Neutrophil (primary cell): Measurements from ENCODE around the gene OR7G3.

ENCODE experiments used
- H3K27ac ChIP-seq: fragments of 200-600 bp; sonication (generic); 2 replicates; pipeline ENCODE4 v1.5.1; 2016; ENCODE audit warnings: mild to moderate bottlenecking, moderate library complexity
- H3K27me3 ChIP-seq: fragments of 200-600 bp; sonication (generic); 2 replicates; pipeline ENCODE4 v1.6.0; 2016; ENCODE audit warnings: mild to moderate bottlenecking
- H3K36me3 ChIP-seq: fragments of 200-600 bp; sonication (generic); 2 replicates; pipeline ENCODE4 v1.5.1; 2017
- H3K4me1 ChIP-seq, 2 experiments: fragments of 200-600 bp in 1 of 2; sonication (generic) in 1 of 2; 1 replicate in 1 of 2; 2 replicates in 1 of 2; pipeline versions ENCODE4 v1.5.1 to v1.6.1; 2013 to 2016; ENCODE audit warnings: low read depth in 1 of 2, low read length in 1 of 2, mild to moderate bottlenecking in 1 of 2, moderate library complexity in 1 of 2; ENCODE audit not compliant: control insufficient read depth in 1 of 2, insufficient read depth in 1 of 2
- H3K4me3 ChIP-seq, 2 experiments: fragments of 200-600 bp in 1 of 2; sonication (generic) in 1 of 2; 1 replicate in 1 of 2; 2 replicates in 1 of 2; pipeline ENCODE4 v1.5.1; 2013 to 2016; ENCODE audit warnings: low read depth in 1 of 2, low read length in 1 of 2, mild to moderate bottlenecking in 1 of 2, moderate library complexity in 1 of 2
- H3K9me3 ChIP-seq: fragments of 200-600 bp; sonication (generic); 2 replicates; pipeline ENCODE4 v1.5.1; 2016
- TF ChIP-seq, protein P1 (sequence below): fragments of 200-600 bp; sonication (generic); IDR thresholded peaks from 2 replicates; pipeline ENCODE4 v1.5.1; 2016; ENCODE audit warnings: antibody characterized with exemption

The OR7G3 gene

DNA sequence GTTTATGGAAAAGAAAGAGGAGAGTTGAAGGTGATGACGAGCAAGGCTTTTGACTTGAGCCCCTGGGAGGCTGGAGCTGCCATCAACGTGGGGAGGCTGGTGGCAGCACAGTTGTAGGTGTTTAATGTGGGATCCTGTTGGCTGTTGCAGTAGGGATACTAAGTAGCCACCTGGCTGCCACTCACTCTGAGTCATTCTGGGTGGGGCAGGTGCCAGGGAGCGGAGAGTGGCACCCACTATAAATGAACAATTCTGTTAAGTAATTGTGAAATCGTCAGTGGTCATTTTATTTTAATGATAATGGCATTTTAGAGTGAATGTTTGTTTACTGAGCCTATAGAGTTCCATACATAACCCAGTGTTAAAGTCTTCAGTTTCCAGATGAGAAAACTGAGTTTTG lies 23.2 kb upstream of the OR7G3 start:
- peaks cover 13% of the 10 kb centered on the region for H3K36me3 ChIP-seq
- H3K27ac ChIP-seq: no peak overlapping the region
- H3K4me3 ChIP-seq: no peak overlapping the region
- H3K27me3 ChIP-seq: no peaks in the 10 kb centered on the region
- peaks cover 13% of the 10 kb centered on the region for H3K9me3 ChIP-seq
- no peaks in the 10 kb centered on the region for H3K4me1 ChIP-seq
- TF ChIP-seq, protein P1, sequence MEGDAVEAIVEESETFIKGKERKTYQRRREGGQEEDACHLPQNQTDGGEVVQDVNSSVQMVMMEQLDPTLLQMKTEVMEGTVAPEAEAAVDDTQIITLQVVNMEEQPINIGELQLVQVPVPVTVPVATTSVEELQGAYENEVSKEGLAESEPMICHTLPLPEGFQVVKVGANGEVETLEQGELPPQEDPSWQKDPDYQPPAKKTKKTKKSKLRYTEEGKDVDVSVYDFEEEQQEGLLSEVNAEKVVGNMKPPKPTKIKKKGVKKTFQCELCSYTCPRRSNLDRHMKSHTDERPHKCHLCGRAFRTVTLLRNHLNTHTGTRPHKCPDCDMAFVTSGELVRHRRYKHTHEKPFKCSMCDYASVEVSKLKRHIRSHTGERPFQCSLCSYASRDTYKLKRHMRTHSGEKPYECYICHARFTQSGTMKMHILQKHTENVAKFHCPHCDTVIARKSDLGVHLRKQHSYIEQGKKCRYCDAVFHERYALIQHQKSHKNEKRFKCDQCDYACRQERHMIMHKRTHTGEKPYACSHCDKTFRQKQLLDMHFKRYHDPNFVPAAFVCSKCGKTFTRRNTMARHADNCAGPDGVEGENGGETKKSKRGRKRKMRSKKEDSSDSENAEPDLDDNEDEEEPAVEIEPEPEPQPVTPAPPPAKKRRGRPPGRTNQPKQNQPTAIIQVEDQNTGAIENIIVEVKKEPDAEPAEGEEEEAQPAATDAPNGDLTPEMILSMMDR: no peak

DNA sequence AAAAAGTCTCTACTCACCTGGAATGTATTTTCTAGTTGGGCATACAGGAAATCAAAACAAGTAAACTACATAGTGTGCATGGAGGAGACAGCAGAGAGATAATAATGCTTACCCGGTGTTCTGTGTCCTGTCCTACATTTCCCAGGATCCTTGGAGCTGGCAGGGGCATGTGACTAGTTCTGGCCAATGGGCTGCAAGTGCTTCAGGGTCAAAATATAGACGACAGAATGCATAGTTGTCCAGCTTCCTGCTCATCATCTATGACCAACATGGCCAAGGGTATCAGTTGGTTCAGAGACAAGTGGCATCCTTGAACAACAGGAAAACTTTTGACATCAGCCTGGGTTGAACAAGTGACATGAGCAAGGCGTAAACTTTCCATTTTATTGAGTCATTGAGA lies 21.9 kb upstream of the OR7G3 start:
- peaks cover 16% of the 10 kb centered on the region for H3K9me3 ChIP-seq
- H3K27me3 ChIP-seq: no peaks in the 10 kb centered on the region
- TF ChIP-seq, protein P1: no peak
- no peak overlapping the region for H3K4me3 ChIP-seq
- no peaks in the 10 kb centered on the region for H3K4me1 ChIP-seq
- no peak overlapping the region for H3K27ac ChIP-seq
- H3K36me3 ChIP-seq: peaks cover 13% of the 10 kb centered on the region

DNA sequence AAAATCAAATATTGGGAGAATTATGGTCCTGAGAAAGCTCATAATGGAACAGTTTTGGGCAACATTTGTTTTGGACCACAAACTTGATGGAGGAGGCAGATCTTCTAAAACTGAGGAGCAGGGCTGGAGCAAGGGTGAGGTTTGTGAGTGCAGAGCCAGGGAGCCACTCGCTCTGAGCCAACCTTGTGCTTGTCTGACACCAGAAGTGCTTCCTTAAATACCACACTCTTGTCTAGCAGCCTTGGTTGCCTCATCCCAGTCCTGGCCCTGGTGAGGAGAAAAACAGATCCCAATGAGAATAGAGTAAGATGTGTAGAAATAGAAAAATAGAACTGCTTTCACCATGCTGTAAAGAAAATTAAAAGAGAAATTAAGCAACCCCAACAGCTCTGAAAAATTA lies 20.1 kb upstream of the OR7G3 start:
- Histone ChIP-seq H3K36me3 (peaks cover 9% of the 10 kb centered on the region), H3K27ac (no peak overlapping the region), H3K4me3 (no peak overlapping the region), H3K9me3 (peaks cover 11% of the 10 kb centered on the region), H3K27me3 (no peaks in the 10 kb centered on the region), H3K4me1 (peaks cover 0 to 1% of the 10 kb centered on the region in 2 experiments)
- TF ChIP-seq, protein P1: no peak

DNA sequence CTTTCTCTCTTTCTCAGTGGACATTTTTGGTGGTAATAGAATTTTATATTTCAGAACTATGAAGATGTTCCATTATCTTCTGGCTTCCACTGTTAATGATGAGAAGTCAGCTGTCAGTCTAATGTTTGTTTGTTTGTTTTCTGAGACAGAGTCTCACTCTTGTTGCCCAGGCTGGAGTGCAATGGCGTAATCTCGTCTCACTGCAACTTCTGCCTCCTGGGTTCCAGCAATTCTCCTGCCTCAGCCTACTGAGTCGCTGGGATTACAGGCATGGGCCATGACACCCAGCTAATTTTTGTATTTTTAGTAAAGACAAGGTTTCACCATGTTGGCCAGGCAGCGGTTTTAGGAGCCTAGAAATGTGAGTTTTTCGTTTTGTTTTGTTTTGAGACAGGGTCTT lies 18.2 kb upstream of the OR7G3 start:
- peaks cover 9% of the 10 kb centered on the region for H3K36me3 ChIP-seq
- H3K27ac ChIP-seq: no peak overlapping the region
- peaks cover 11% of the 10 kb centered on the region for H3K9me3 ChIP-seq
- H3K4me3 ChIP-seq: no peak overlapping the region
- H3K4me1 ChIP-seq: peaks cover 17% of the 10 kb centered on the region in 2 experiments
- TF ChIP-seq, protein P1: no peak
- no peaks in the 10 kb centered on the region for H3K27me3 ChIP-seq

DNA sequence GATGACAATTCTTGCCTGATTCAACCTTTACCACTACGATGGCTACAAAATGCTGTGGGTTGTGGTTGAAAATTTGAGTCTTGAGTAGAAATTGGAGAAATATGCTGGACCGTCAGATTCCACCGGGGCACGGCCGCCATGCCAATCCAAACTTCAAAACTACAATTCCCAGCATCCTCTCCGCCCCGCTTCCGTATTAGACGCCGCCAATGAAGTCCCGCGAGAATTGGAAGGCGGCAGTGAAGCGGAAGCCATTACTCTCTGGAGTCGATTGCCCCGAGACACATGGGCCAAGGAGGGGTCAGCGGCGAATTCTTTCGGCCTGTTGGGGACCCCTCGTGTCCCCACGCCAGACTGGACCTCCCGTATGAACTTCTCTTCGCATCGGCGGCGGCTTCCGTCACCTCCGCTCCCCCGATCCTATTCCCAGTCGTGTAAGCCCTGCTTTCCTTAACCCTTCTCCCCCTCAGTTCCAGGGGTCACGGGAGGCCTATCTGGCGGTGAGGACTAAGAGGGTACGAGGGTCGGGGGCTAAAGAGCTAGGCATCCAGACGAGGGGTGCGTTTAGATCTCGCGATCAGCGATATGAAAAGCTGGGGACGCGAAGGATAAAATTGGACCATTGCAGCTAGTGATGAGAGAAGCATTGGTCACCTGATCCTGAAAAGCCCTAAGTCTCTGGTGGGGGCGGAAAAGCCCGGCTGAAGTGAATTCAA lies 13.6 kb upstream of the OR7G3 start, which contains the start of gene ZNF317:
Gene ZNF317 (plus strand): TSS at position 239 of the 716 bp plus-strand sequence. CDS start 15,620 bp downstream, outside the sequence.
- Histone ChIP-seq H3K4me1 (peaks cover 20 to 24% of the 10 kb centered on the region in 2 experiments), H3K27ac (peak within 1 kb of the TSS; percentile 76), H3K4me3 (peak within 1 kb of the TSS; percentile 92 to 97), H3K27me3 (no peaks in the 10 kb centered on the region), H3K36me3 (no peaks in the 10 kb centered on the region), H3K9me3 (peaks cover 6% of the 10 kb centered on the region)
- TF ChIP-seq, protein P1: peak; percentile 25
